ENCODE results near the gene MRPL58. TPM values are rescaled to one million over a fixed set of nuclear protein-coding genes. Genes with fewer than 3 reads are reported as not detected.

Gene MRPL58
- total RNA-seq, 1 experiment from 2014 or later: 41.9 TPM

GRCh38 chr17:74979408-74980146 lies 32.9 kb upstream of the MRPL58 start:
- peaks cover 48% of the 10 kb centered on the region for H3K27me3 Mint-ChIP-seq (ENCODE audit: low read depth)
- no peaks in the 10 kb centered on the region for H3K36me3 Mint-ChIP-seq
- H3K4me1 Mint-ChIP-seq: peaks cover 13% of the 10 kb centered on the region
- no peaks in the 10 kb centered on the region for H3K9me3 Mint-ChIP-seq
- ChIA-PET POLR2A (interaction anchor here (0.7 kb wide), 1 partner anchor 14 kb away, joined by 6 read pairs; no protein-coding TSS in a partner anchor), CTCF (interaction anchor here (1.2 to 1.8 kb wide), 4 partner anchors 18 to 222 kb away, joined by 3 to 6 read pairs (median 4); no protein-coding TSS in a partner anchor)
- DNase-seq (ENCODE audit: low spot score) (no peak), ATAC-seq (no peak)
- H3K27ac Mint-ChIP-seq: no peak overlapping the region
- H3K4me3 Mint-ChIP-seq: no peak overlapping the region
- TF ChIP-seq, protein P1, sequence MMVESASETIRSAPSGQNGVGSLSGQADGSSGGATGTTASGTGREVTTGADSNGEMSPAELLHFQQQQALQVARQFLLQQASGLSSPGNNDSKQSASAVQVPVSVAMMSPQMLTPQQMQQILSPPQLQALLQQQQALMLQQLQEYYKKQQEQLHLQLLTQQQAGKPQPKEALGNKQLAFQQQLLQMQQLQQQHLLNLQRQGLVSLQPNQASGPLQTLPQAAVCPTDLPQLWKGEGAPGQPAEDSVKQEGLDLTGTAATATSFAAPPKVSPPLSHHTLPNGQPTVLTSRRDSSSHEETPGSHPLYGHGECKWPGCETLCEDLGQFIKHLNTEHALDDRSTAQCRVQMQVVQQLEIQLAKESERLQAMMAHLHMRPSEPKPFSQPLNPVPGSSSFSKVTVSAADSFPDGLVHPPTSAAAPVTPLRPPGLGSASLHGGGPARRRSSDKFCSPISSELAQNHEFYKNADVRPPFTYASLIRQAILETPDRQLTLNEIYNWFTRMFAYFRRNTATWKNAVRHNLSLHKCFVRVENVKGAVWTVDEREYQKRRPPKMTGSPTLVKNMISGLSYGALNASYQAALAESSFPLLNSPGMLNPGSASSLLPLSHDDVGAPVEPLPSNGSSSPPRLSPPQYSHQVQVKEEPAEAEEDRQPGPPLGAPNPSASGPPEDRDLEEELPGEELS (CRISPR knock-in tag; IDR thresholded peaks at IDR 0.05): no peak
- TF ChIP-seq CREB1 (CRISPR knock-in tag; IDR thresholded peaks at IDR 0.05) (no peak), MLX (CRISPR knock-in tag; IDR thresholded peaks at IDR 0.05) (no peak), ZNF317 (CRISPR knock-in tag; IDR thresholded peaks at IDR 0.05; ENCODE audit: borderline replicate concordance, low read depth) (no peak), TP53 (CRISPR knock-in tag; IDR thresholded peaks at IDR 0.05) (no peak), ETV6 (CRISPR knock-in tag; IDR thresholded peaks at IDR 0.05) (no peak), SOX15 (CRISPR knock-in tag; IDR thresholded peaks at IDR 0.05) (no peak), ZNF425 (CRISPR knock-in tag; conservative IDR thresholded peaks at IDR 0.05) (no peak), NR1H2 (CRISPR knock-in tag; IDR thresholded peaks at IDR 0.05) (no peak), AR (CRISPR knock-in tag; IDR thresholded peaks at IDR 0.05) (no peak), RORB (CRISPR knock-in tag; IDR thresholded peaks at IDR 0.05) (no peak), OVOL2 (CRISPR knock-in tag; IDR thresholded peaks at IDR 0.05; ENCODE audit: borderline replicate concordance) (no peak), STAT6 (CRISPR knock-in tag; conservative IDR thresholded peaks at IDR 0.05; ENCODE audit: low read depth) (no peak), SMAD4 (CRISPR knock-in tag; IDR thresholded peaks at IDR 0.05) (no peak)
- TF ChIP-seq, protein P2, sequence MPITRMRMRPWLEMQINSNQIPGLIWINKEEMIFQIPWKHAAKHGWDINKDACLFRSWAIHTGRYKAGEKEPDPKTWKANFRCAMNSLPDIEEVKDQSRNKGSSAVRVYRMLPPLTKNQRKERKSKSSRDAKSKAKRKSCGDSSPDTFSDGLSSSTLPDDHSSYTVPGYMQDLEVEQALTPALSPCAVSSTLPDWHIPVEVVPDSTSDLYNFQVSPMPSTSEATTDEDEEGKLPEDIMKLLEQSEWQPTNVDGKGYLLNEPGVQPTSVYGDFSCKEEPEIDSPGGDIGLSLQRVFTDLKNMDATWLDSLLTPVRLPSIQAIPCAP (CRISPR knock-in tag; IDR thresholded peaks at IDR 0.05): no peak
- TF ChIP-seq, protein P3, sequence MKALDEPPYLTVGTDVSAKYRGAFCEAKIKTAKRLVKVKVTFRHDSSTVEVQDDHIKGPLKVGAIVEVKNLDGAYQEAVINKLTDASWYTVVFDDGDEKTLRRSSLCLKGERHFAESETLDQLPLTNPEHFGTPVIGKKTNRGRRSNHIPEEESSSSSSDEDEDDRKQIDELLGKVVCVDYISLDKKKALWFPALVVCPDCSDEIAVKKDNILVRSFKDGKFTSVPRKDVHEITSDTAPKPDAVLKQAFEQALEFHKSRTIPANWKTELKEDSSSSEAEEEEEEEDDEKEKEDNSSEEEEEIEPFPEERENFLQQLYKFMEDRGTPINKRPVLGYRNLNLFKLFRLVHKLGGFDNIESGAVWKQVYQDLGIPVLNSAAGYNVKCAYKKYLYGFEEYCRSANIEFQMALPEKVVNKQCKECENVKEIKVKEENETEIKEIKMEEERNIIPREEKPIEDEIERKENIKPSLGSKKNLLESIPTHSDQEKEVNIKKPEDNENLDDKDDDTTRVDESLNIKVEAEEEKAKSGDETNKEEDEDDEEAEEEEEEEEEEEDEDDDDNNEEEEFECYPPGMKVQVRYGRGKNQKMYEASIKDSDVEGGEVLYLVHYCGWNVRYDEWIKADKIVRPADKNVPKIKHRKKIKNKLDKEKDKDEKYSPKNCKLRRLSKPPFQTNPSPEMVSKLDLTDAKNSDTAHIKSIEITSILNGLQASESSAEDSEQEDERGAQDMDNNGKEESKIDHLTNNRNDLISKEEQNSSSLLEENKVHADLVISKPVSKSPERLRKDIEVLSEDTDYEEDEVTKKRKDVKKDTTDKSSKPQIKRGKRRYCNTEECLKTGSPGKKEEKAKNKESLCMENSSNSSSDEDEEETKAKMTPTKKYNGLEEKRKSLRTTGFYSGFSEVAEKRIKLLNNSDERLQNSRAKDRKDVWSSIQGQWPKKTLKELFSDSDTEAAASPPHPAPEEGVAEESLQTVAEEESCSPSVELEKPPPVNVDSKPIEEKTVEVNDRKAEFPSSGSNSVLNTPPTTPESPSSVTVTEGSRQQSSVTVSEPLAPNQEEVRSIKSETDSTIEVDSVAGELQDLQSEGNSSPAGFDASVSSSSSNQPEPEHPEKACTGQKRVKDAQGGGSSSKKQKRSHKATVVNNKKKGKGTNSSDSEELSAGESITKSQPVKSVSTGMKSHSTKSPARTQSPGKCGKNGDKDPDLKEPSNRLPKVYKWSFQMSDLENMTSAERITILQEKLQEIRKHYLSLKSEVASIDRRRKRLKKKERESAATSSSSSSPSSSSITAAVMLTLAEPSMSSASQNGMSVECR (CRISPR knock-in tag; IDR thresholded peaks at IDR 0.05; ENCODE audit: borderline replicate concordance): no peak
- TF ChIP-seq, protein P4, sequence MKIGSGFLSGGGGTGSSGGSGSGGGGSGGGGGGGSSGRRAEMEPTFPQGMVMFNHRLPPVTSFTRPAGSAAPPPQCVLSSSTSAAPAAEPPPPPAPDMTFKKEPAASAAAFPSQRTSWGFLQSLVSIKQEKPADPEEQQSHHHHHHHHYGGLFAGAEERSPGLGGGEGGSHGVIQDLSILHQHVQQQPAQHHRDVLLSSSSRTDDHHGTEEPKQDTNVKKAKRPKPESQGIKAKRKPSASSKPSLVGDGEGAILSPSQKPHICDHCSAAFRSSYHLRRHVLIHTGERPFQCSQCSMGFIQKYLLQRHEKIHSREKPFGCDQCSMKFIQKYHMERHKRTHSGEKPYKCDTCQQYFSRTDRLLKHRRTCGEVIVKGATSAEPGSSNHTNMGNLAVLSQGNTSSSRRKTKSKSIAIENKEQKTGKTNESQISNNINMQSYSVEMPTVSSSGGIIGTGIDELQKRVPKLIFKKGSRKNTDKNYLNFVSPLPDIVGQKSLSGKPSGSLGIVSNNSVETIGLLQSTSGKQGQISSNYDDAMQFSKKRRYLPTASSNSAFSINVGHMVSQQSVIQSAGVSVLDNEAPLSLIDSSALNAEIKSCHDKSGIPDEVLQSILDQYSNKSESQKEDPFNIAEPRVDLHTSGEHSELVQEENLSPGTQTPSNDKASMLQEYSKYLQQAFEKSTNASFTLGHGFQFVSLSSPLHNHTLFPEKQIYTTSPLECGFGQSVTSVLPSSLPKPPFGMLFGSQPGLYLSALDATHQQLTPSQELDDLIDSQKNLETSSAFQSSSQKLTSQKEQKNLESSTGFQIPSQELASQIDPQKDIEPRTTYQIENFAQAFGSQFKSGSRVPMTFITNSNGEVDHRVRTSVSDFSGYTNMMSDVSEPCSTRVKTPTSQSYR (CRISPR knock-in tag; IDR thresholded peaks at IDR 0.05): no peak

Measured in WTC11 (cell line).